ENCODE results near the gene KIF17.

- TF ChIP-seq CTCF (IDR thresholded peaks at IDR 0.05; ENCODE audit: poor library complexity, severe bottlenecking) (no peak), TAF1 (IDR thresholded peaks at IDR 0.05; ENCODE audit: low read depth) (no peak), EZH2 (IDR thresholded peaks at IDR 0.05; ENCODE audit: borderline replicate concordance, insufficient read depth, low read length, poor library complexity, severe bottlenecking) (no peak)
These were observed 33.7 kb downstream of the KIF17 start for GRCh38 chr1:20684050-20684620.

All from neural cell (in vitro differentiated cells).